K562 (cell line): Measurements from ENCODE around the gene SCG5. TPM values are rescaled to one million over a fixed set of nuclear protein-coding genes. Genes with fewer than 3 reads are reported as not detected.

Experiments
- BCL6 ChIP-seq: fragments of 250-450 bp; sonication (Bioruptor Pico); IDR thresholded peaks from 2 replicates; pipeline ENCODE4 v1.4.0; 2020
- E2F3 ChIP-seq: fragments of 250-450 bp; sonication (Bioruptor Pico); IDR thresholded peaks from 2 replicates; pipeline ENCODE4 v1.4.0; 2020; ENCODE audit warnings: mild to moderate bottlenecking
- FOXK1 ChIP-seq: sonication (generic); formaldehyde crosslinking; IDR thresholded peaks from 2 replicates; pipeline ENCODE4 v1.8.0; 2022; ENCODE audit warnings: missing genetic modification reagents, mild to moderate bottlenecking, borderline replicate concordance
- NFIC ChIP-seq: fragments of 450-650 bp; IDR thresholded peaks from 2 replicates; pipeline ENCODE4 v1.6.1; 2017; ENCODE audit warnings: mild to moderate bottlenecking, inconsistent platforms
- NKRF ChIP-seq: fragments of 450-650 bp; IDR thresholded peaks from 2 replicates; pipeline ENCODE4 v1.6.1; 2016; ENCODE audit warnings: borderline replicate concordance
- PTBP1 ChIP-seq: fragments of 200-400 bp; formaldehyde crosslinking; IDR thresholded peaks from 2 replicates; pipeline ENCODE4 v1.6.1; 2017; ENCODE audit warnings: low read depth, low read length
- TFAP4 ChIP-seq: sonication (generic); formaldehyde crosslinking; IDR thresholded peaks from 2 replicates; pipeline ENCODE4 v1.8.0; 2022; ENCODE audit warnings: missing genetic modification reagents, mild to moderate bottlenecking, moderate library complexity, borderline replicate concordance
- polyA plus RNA-seq, 8 experiments: library from polyadenylated mRNA; depleted of rRNA in 4 of 8; stranded (reverse) in 5 of 8; unstranded in 3 of 8; fragments of >200 nt; fragmentation: Nextera tagmentation in 2 of 8; fragmentation: Illumina TruSeq in 1 of 8; extraction: Ambion mirVana in 2 of 8; extraction: Trizol in 1 of 8; gene quantifications; 2 replicates each; pipeline versions ENCODE4 v1.2.1 to v1.2.3, GENCODE V29; 2011 to 2014; ENCODE audit warnings: inconsistent platforms in 1 of 8, missing spikeins in 1 of 8
- total RNA-seq, 7 experiments: library from RNA; depleted of rRNA in 6 of 7; stranded (reverse); fragments of >200 nt in 6 of 7; fragmentation: Illumina TruSeq in 2 of 7; extraction: Trizol in 2 of 7; gene quantifications; 2 replicates each; pipeline versions ENCODE4 v1.2.1 to v1.2.3, GENCODE V29; 2011 to 2021; ENCODE audit warnings: low replicate concordance in 1 of 7
- TF ChIP-seq, protein P1 (sequence below), 2 experiments: fragments of 450-650 bp; IDR thresholded peaks; 2 replicates each; pipeline ENCODE4 v1.6.1; 2016; ENCODE audit warnings: mild to moderate bottlenecking in 2 of 2, borderline replicate concordance in 1 of 2, low read depth in 1 of 2, moderate library complexity in 1 of 2
- TF ChIP-seq, protein P2 (sequence below), 2 experiments: IDR thresholded peaks in 1 of 2; conservative IDR thresholded peaks in 1 of 2; 2 replicates each; pipeline ENCODE4 v1.6.1; 2016; ENCODE audit warnings: low read depth in 2 of 2, mild to moderate bottlenecking in 1 of 2, missing compliant biosample characterization in 1 of 2, missing genetic modification characterization in 1 of 2, moderate library complexity in 1 of 2
- TF ChIP-seq, protein P3 (sequence below): sonication (generic); formaldehyde crosslinking; IDR thresholded peaks from 2 replicates; pipeline ENCODE4 v1.8.1; 2023; ENCODE audit warnings: mild to moderate bottlenecking, missing genetic modification reagents

Gene SCG5
- total and polyA plus RNA-seq, 9 of the 15 experiments (the other 6 are each of a cell fraction or from before 2014, with no cell fraction given): 0.06 to 0.76 (median 0.28) TPM; not detected in 2

DNA sequence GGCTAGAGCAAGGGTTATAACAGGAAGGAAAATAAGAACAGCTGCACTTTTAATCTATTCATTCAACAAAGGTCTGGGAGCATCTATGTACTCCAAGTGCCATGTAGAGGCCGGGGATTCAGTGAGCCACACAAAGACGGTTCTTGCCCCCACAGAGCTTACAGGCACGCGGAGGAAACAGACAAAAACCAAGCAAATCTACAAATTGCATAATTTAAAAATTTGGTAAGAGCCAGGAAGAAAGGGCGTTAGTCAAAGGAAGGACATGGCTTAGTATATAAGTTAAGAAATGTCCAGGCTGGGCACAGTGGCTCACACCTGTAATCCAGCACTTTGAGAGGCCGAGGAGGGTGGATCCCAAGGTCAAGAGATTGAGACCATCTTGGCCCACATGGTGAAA is 65.9 kb downstream of the SCG5 start (continued):
- TF ChIP-seq, protein P1, sequence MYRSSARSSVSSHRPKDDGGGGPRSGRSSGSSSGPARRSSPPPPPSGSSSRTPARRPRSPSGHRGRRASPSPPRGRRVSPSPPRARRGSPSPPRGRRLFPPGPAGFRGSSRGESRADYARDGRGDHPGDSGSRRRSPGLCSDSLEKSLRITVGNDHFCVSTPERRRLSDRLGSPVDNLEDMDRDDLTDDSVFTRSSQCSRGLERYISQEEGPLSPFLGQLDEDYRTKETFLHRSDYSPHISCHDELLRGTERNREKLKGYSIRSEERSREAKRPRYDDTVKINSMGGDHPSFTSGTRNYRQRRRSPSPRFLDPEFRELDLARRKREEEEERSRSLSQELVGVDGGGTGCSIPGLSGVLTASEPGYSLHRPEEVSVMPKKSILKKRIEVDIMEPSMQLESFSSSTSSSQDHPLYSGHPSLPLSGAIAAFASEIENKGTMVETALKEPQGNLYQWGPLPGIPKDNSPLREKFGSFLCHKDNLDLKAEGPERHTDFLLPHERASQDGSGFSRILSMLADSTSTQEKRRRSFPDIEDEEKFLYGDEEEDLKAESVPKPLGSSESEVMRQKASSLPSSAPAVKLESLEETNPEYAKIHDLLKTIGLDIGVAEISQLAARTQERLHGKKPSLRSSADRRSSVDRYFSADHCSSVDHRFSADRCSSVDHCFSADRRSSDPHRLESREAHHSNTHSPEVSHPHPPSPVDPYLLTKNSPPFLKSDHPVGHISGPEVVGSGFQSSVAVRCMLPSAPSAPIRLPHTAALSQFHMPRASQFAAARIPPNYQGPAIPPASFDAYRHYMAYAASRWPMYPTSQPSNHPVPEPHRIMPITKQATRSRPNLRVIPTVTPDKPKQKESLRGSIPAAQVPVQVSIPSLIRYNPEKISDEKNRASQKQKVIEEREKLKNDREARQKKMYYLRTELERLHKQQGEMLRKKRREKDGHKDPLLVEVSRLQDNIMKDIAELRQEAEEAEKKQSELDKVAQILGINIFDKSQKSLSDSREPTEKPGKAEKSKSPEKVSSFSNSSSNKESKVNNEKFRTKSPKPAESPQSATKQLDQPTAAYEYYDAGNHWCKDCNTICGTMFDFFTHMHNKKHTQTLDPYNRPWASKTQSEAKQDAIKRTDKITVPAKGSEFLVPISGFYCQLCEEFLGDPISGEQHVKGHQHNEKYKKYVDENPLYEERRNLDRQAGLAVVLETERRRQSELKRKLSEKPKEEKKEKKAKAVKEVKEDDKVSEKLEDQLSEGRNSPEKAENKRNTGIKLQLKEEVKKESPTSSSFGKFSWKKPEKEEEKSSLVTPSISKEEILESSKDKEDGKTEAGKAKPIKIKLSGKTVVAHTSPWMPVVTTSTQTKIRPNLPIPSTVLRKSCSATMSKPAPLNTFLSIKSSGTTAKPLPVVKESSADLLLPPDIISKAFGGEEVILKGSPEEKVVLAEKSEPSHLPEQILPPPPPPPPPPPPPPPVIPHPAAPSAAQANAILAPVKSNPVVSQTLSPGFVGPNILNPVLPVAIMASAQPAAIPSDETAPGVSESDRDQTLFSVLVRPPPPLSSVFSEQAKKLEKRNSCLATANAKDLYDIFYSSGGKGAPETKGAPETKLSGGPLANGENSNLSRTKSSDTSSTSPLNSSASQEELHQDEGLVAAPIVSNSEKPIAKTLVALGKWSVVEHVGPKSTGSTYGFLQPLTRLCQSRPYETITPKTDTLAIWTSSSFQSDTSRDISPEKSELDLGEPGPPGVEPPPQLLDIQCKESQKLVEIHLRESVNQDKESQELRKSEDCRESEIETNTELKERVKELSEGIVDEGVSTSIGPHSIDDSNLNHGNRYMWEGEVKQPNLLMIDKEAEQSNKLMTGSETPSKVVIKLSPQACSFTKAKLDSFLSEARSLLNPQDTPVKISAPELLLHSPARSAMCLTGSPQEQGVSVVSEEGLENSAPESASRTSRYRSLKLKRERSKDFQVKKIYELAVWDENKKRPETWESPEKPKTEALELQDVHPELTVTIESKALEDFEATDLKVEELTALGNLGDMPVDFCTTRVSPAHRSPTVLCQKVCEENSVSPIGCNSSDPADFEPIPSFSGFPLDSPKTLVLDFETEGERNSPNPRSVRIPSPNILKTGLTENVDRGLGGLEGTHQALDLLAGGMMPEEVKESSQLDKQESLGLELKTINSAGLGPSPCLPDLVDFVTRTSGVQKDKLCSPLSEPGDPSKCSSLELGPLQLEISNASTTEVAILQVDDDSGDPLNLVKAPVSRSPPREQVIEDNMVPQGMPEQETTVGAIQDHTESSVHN (IDR thresholded peaks at IDR 0.05; ENCODE audit: borderline replicate concordance in 1 of 2, low read depth in 1 of 2): no peak
- TF ChIP-seq FOXK1 (CRISPR knock-in tag) (no peak), TFAP4 (CRISPR knock-in tag) (no peak), BCL6 (no peak), NKRF (no peak), PTBP1 (no peak), E2F3 (CRISPR knock-in tag) (no peak), NFIC (no peak)
- TF ChIP-seq, protein P2, sequence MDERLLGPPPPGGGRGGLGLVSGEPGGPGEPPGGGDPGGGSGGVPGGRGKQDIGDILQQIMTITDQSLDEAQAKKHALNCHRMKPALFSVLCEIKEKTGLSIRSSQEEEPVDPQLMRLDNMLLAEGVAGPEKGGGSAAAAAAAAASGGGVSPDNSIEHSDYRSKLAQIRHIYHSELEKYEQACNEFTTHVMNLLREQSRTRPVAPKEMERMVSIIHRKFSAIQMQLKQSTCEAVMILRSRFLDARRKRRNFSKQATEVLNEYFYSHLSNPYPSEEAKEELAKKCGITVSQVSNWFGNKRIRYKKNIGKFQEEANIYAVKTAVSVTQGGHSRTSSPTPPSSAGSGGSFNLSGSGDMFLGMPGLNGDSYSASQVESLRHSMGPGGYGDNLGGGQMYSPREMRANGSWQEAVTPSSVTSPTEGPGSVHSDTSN (CRISPR knock-in tag; IDR thresholded peaks at IDR 0.05; ENCODE audit: low read depth): no peak
- TF ChIP-seq, protein P2 (tag; conservative IDR thresholded peaks at IDR 0.05; ENCODE audit: low read depth): no peak
- TF ChIP-seq, protein P3, sequence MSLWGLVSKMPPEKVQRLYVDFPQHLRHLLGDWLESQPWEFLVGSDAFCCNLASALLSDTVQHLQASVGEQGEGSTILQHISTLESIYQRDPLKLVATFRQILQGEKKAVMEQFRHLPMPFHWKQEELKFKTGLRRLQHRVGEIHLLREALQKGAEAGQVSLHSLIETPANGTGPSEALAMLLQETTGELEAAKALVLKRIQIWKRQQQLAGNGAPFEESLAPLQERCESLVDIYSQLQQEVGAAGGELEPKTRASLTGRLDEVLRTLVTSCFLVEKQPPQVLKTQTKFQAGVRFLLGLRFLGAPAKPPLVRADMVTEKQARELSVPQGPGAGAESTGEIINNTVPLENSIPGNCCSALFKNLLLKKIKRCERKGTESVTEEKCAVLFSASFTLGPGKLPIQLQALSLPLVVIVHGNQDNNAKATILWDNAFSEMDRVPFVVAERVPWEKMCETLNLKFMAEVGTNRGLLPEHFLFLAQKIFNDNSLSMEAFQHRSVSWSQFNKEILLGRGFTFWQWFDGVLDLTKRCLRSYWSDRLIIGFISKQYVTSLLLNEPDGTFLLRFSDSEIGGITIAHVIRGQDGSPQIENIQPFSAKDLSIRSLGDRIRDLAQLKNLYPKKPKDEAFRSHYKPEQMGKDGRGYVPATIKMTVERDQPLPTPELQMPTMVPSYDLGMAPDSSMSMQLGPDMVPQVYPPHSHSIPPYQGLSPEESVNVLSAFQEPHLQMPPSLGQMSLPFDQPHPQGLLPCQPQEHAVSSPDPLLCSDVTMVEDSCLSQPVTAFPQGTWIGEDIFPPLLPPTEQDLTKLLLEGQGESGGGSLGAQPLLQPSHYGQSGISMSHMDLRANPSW (CRISPR knock-in tag): no peak
